Mesenchymal stem cell (in vitro differentiated cells and primary cell): ENCODE measurements around the gene MBD2.
"Not testable (repeated sequence)": the region's sequence is repeated elsewhere in the genome, so short reads cannot be mapped to it uniquely, and the experiment has no call there.

Source experiments
- DNase-seq: peaks from one replicate; pipeline ENCODE4 v3.0.0-alpha.2; 2013
- H2AFZ ChIP-seq: one replicate; pipeline ENCODE4 v1.6.1; 2013; ENCODE audit warnings: low read depth, mild to moderate bottlenecking, control low read depth, inconsistent platforms, low read length, moderate library complexity
- H2AK5ac ChIP-seq: 2 replicates; pipeline ENCODE4 v1.6.1; 2013; ENCODE audit warnings: low read length, moderate library complexity, mild to moderate bottlenecking, inconsistent platforms; ENCODE audit not compliant: severe bottlenecking
- H2BK120ac ChIP-seq: one replicate; pipeline ENCODE4 v1.6.1; 2013; ENCODE audit warnings: low read depth, mild to moderate bottlenecking, inconsistent platforms, low read length, moderate library complexity
- H2BK12ac ChIP-seq, 2 experiments: one replicate each; pipeline ENCODE4 v1.6.1; 2013; ENCODE audit warnings: inconsistent platforms in 2 of 2, low read length in 2 of 2, mild to moderate bottlenecking in 2 of 2, moderate library complexity in 2 of 2, control low read depth in 1 of 2
- H2BK15ac ChIP-seq: one replicate; pipeline ENCODE4 v1.6.1; 2013; ENCODE audit warnings: mild to moderate bottlenecking, low read depth, inconsistent platforms; ENCODE audit not compliant: poor library complexity, severe bottlenecking
- H2BK5ac ChIP-seq: 2 replicates; pipeline ENCODE4 v1.6.1; 2013; ENCODE audit warnings: low read depth, mild to moderate bottlenecking, low read length, control low read depth, inconsistent platforms; ENCODE audit not compliant: poor library complexity, severe bottlenecking
- H3K14ac ChIP-seq, 2 experiments: one replicate each; pipeline ENCODE4 v1.6.1; 2013; ENCODE audit warnings: inconsistent platforms in 2 of 2, low read length in 2 of 2, control low read depth in 1 of 2, mild to moderate bottlenecking in 1 of 2, moderate library complexity in 1 of 2
- H3K18ac ChIP-seq, 2 experiments: one replicate each; pipeline ENCODE4 v1.6.1; 2013; ENCODE audit warnings: inconsistent platforms in 2 of 2, low read length in 2 of 2, control low read depth in 1 of 2, low read depth in 1 of 2, mild to moderate bottlenecking in 1 of 2
- H3K23ac ChIP-seq, 2 experiments: one replicate each; pipeline ENCODE4 v1.6.1; 2013; ENCODE audit warnings: inconsistent platforms in 2 of 2, low read length in 2 of 2, mild to moderate bottlenecking in 2 of 2, moderate library complexity in 2 of 2, control low read depth in 1 of 2
- H3K27ac ChIP-seq: 2 replicates; pipeline ENCODE4 v1.5.1; 2013; ENCODE audit warnings: mild to moderate bottlenecking, moderate library complexity, low read length, control low read depth, inconsistent platforms; ENCODE audit not compliant: poor library complexity, severe bottlenecking
- H3K27me3 ChIP-seq, 2 experiments: 2 replicates each; pipeline versions ENCODE4 v1.6.1 to v1.7.0; 2013; ENCODE audit warnings: low read length in 2 of 2, mild to moderate bottlenecking in 2 of 2, moderate library complexity in 2 of 2, control low read depth in 1 of 2, inconsistent platforms in 1 of 2; ENCODE audit not compliant: control insufficient read depth in 1 of 2, insufficient read depth in 1 of 2
- H3K36me3 ChIP-seq, 2 experiments: 2 replicates each; pipeline versions ENCODE4 v1.6.1 to v1.7.0; 2013; ENCODE audit warnings: low read length in 2 of 2, control low read depth in 1 of 2, inconsistent platforms in 1 of 2, low read depth in 1 of 2, mild to moderate bottlenecking in 1 of 2; ENCODE audit not compliant: insufficient read depth in 2 of 2, control insufficient read depth in 1 of 2
- H3K4ac ChIP-seq, 2 experiments: one replicate each; pipeline ENCODE4 v1.6.1; 2013; ENCODE audit warnings: inconsistent platforms in 2 of 2, low read length in 2 of 2, mild to moderate bottlenecking in 2 of 2, moderate library complexity in 2 of 2, control low read depth in 1 of 2, low read depth in 1 of 2
- H3K4me1 ChIP-seq: 2 replicates; pipeline ENCODE4 v1.6.1; 2013; ENCODE audit warnings: low read depth, low read length, control low read depth; ENCODE audit not compliant: control insufficient read depth, insufficient read depth
- H3K4me2 ChIP-seq: 2 replicates; pipeline ENCODE4 v1.6.1; 2013; ENCODE audit warnings: low read length, mild to moderate bottlenecking, inconsistent platforms; ENCODE audit not compliant: poor library complexity, severe bottlenecking
- H3K4me3 ChIP-seq, 2 experiments: 2 replicates each; pipeline versions ENCODE4 v1.5.1 to v1.7.0; 2013; ENCODE audit warnings: low read length in 2 of 2, mild to moderate bottlenecking in 2 of 2, control low read depth in 1 of 2, low read depth in 1 of 2; ENCODE audit not compliant: insufficient read depth in 1 of 2
- H3K79me1 ChIP-seq: replicated peaks from 2 replicates; pipeline ENCODE4 v1.6.1; 2013; ENCODE audit warnings: mild to moderate bottlenecking, control low read depth, low read length, inconsistent platforms; ENCODE audit not compliant: poor library complexity, severe bottlenecking
- H3K9ac ChIP-seq: 2 replicates; pipeline ENCODE4 v1.7.0; 2013; ENCODE audit warnings: mild to moderate bottlenecking, low read length, moderate library complexity
- H3K9me3 ChIP-seq: 2 replicates; pipeline ENCODE4 v1.7.0; 2013; ENCODE audit warnings: mild to moderate bottlenecking, low read length; ENCODE audit not compliant: control insufficient read depth
- H4K8ac ChIP-seq: one replicate; pipeline ENCODE4 v1.6.1; 2013; ENCODE audit warnings: inconsistent platforms, mild to moderate bottlenecking, low read length, moderate library complexity
- H4K91ac ChIP-seq: one replicate; pipeline ENCODE4 v1.6.1; 2013; ENCODE audit warnings: mild to moderate bottlenecking, low read length, inconsistent platforms
- WGBS: methylation state at CpG from one replicate; pipeline ENCODE4 v1.1.7; 2013; ENCODE audit warnings: mixed read lengths; 5-methylcytosine and 5-hydroxymethylcytosine counted together

The MBD2 gene

DNA sequence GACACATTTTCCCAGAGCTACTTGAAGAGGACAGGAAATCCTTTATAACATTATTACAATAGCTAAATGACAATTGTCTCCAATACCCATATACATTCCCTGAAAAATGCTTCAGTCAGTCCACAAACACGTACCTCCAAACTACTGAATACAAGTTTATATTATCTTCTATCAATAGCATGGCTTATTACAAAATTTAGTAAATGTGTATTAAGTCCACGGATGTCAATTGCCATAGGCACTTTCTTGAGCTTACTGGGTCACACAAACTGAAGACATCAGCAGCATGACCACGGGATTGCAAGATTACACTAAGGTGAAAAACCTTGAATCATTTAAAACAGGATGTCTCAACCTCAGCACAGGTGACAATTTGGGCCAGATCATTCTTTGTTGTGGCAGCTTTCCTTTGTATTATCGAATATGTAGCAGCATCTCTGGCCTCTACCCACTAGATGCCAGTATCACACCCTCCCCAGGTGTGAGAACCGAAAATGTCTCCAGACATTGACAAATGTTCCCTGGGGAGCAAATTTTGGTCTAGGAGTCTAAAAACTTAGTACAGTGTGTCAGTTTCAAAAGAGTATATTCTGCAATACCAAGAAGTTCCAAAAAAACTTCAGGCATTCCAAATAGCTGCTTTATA is 1.4 kb downstream of the MBD2 start:
- 51% methylated on average over 3 of the region's 5 CpGs for WGBS

GRCh38 chr18:54220406-54220805 is 4.1 kb downstream of the MBD2 start:
- Histone ChIP-seq H2BK5ac (no peak overlapping the region), H3K27ac (no peak overlapping the region), H3K9ac (no peak overlapping the region), H4K91ac (no peak overlapping the region), H3K14ac (no peak overlapping the region), H3K79me1 (no peaks in the 10 kb centered on the region), H2BK12ac (no peak overlapping the region), H3K9me3 (no peaks in the 10 kb centered on the region), H2BK120ac (no peak overlapping the region), H3K23ac (no peak overlapping the region), H2AK5ac (no peak overlapping the region), H3K27me3 (no peaks in the 10 kb centered on the region), H3K4me2 (no peak overlapping the region), H4K8ac (no peak overlapping the region), H2BK15ac (no peak overlapping the region), H3K4me3 (peak overlapping the region in 1 of 2 experiments; percentile 28), H3K18ac (no peak overlapping the region), H3K4me1 (peaks cover 4% of the 10 kb centered on the region), H3K36me3 (peaks cover 0 to 5% of the 10 kb centered on the region in 2 experiments), H3K4ac (no peak overlapping the region), H2AFZ (no peak overlapping the region)
- 100% methylated on average over 2 of the region's 2 CpGs for WGBS
- no peak for DNase-seq

More for the DNA sequence above, 1.4 kb downstream of the MBD2 start:
- Histone ChIP-seq H3K23ac (no peak overlapping the region), H2BK5ac (no peak overlapping the region), H3K14ac (no peak overlapping the region), H4K8ac (no peak overlapping the region), H3K9me3 (no peaks in the 10 kb centered on the region), H2AFZ (no peak overlapping the region), H2BK120ac (no peak overlapping the region), H4K91ac (no peak overlapping the region), H3K36me3 (peaks cover 0 to 5% of the 10 kb centered on the region in 2 experiments), H3K18ac (no peak overlapping the region), H3K27me3 (no peaks in the 10 kb centered on the region), H3K4ac (no peak overlapping the region), H3K9ac (peak overlapping the region; percentile 89), H3K4me1 (no peaks in the 10 kb centered on the region), H3K79me1 (no peaks in the 10 kb centered on the region), H2BK12ac (no peak overlapping the region), H3K4me2 (peak overlapping the region; percentile 78), H2BK15ac (no peak overlapping the region), H3K27ac (no peak overlapping the region), H3K4me3 (peak overlapping the region in 1 of 2 experiments; percentile 78), H2AK5ac (no peak overlapping the region)
- DNase-seq, result no peak

GRCh38 chr18:54218803-54219202 is 5.7 kb downstream of the MBD2 start:
- not testable (repeated sequence) for H3K18ac ChIP-seq, H3K79me1 ChIP-seq, H3K4me1 ChIP-seq, H4K8ac ChIP-seq, H3K23ac ChIP-seq, H3K4ac ChIP-seq, H3K14ac ChIP-seq, H2AK5ac ChIP-seq, H3K27me3 ChIP-seq, H2BK12ac ChIP-seq, H2AFZ ChIP-seq, DNase-seq, H3K27ac ChIP-seq, H2BK15ac ChIP-seq, H3K4me2 ChIP-seq, H3K9ac ChIP-seq, H3K36me3 ChIP-seq, H2BK120ac ChIP-seq, H3K9me3 ChIP-seq, H2BK5ac ChIP-seq, H3K4me3 ChIP-seq, H4K91ac ChIP-seq
- WGBS, result 99% methylated on average over 6 of the region's 6 CpGs

- H3K4me1 ChIP-seq, result peaks cover 4% of the 10 kb centered on the region
- DNase-seq, result no peak
- WGBS, result 100% methylated on average over 2 of the region's 2 CpGs
Observed at GRCh38 chr18:54218299-54218698, 6.2 kb downstream of the MBD2 start.

More at GRCh38 chr18:54218299-54218698, 6.2 kb downstream of the MBD2 start:
- no peaks in the 10 kb centered on the region for H3K9me3 ChIP-seq
- no peak overlapping the region for H2BK120ac ChIP-seq
- no peak overlapping the region for H4K91ac ChIP-seq
- H3K23ac ChIP-seq, result no peak overlapping the region
- H3K27me3 ChIP-seq, result no peaks in the 10 kb centered on the region
- no peak overlapping the region for H3K4ac ChIP-seq
- H4K8ac ChIP-seq, result no peak overlapping the region
- no peak overlapping the region for H2AK5ac ChIP-seq
- H3K9ac ChIP-seq, result no peak overlapping the region
- H3K4me2 ChIP-seq, result no peak overlapping the region
- no peak overlapping the region for H2BK5ac ChIP-seq
- H3K79me1 ChIP-seq, result no peaks in the 10 kb centered on the region
- H3K4me3 ChIP-seq, result no peak overlapping the region
- peaks cover 0 to 5% of the 10 kb centered on the region in 2 experiments for H3K36me3 ChIP-seq
- H3K14ac ChIP-seq, result no peak overlapping the region
- H2BK12ac ChIP-seq, result no peak overlapping the region
- no peak overlapping the region for H3K18ac ChIP-seq
- H2AFZ ChIP-seq, result no peak overlapping the region
- H3K27ac ChIP-seq, result no peak overlapping the region
- no peak overlapping the region for H2BK15ac ChIP-seq
